HG03378 (cell line): ENCODE measurements around the gene GPR156.

Experiments
- ATAC-seq: cut with Tn5 transposase; IDR thresholded peaks from one replicate; pipeline ENCODE4 v1.9.1; 2021; ENCODE audit warnings: mild to moderate bottlenecking, moderate library complexity; ENCODE audit not compliant: unreplicated experiment

GPR156 gene

GRCh38 chr3:120130656-120131055, 154.4 kb downstream of the GPR156 start:
- no peak for ATAC-seq

GRCh38 chr3:120129718-120130513, 155.1 kb downstream of the GPR156 start:
- ATAC-seq, result no peak

- no peak for ATAC-seq
Observed at GRCh38 chr3:120129051-120129450, 156.0 kb downstream of the GPR156 start.

- no peak for ATAC-seq
Observed at GRCh38 chr3:120125992-120126391, 159.0 kb downstream of the GPR156 start.

DNA sequence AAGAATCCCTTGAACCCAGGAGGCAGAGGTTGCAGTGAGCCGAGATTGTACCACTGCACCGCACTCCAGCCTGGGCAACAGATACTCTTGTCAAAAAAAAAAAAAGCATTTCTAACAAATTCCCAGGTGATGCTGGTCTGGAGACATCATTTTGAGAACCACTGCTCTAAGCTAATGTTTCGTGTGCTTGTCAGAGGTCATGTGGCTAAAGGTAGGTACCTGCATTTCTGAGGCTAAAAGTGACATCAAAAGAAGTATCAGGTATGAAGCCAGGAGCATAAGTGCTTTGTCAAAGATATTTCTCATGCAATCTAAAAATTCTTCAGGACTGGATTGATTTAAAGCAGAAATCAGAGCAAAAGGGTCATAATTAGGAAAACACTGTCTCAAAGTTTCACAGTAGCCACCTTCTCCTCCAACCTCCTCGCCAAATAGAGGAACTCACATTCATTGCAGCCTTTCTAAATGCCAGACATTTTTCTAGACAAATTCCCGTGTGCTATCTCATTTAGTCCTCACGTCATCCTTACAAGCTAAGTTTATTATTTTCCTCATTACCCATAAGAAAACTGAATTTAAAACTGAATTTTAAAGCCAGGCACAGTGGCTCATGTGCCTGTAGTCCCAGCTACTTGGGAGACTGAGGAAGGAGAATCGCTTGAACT, 165.0 kb downstream of the GPR156 start:
- ATAC-seq, result no peak
